GM18507 (cell line): ENCODE data around the gene FOXF1.

Experiments used
- DNase-seq: peaks from one replicate; pipeline ENCODE4 v3.0.0; 2011; ENCODE audit warnings: low read depth; ENCODE audit not compliant: insufficient read length; ENCODE audit errors: extremely low spot score
- FAIRE-seq: peaks from 2 replicates; lab custom pipeline; 2011; peaks lifted over from hg19 to GRCh38; lab: Jason Lieb, UNC

The FOXF1 gene

GRCh38 chr16:86502856-86503748 lies 7.2 kb upstream of the FOXF1 start:
- no peak for DNase-seq
- FAIRE-seq, result no peak

DNA sequence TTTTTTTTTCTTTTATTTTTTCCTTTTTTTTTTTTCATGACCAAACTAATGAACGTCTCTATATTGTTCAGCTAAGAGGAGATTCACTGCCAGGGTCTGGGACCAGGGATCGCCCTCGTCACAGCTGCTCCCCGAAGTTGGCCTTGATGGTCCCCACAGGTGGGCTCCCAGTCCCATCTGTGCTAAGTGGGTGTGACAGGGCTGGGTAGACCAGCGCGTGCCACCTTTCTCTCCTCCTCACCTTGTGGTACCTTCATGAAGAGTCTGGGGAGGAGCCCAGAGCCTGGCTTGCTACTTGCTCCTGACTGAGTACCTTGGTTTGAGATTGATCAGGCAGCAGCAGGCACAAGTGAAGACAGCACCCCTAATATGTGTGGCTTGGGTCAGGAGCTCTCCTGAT lies 6.5 kb upstream of the FOXF1 start:
- FAIRE-seq, result no peak

DNA sequence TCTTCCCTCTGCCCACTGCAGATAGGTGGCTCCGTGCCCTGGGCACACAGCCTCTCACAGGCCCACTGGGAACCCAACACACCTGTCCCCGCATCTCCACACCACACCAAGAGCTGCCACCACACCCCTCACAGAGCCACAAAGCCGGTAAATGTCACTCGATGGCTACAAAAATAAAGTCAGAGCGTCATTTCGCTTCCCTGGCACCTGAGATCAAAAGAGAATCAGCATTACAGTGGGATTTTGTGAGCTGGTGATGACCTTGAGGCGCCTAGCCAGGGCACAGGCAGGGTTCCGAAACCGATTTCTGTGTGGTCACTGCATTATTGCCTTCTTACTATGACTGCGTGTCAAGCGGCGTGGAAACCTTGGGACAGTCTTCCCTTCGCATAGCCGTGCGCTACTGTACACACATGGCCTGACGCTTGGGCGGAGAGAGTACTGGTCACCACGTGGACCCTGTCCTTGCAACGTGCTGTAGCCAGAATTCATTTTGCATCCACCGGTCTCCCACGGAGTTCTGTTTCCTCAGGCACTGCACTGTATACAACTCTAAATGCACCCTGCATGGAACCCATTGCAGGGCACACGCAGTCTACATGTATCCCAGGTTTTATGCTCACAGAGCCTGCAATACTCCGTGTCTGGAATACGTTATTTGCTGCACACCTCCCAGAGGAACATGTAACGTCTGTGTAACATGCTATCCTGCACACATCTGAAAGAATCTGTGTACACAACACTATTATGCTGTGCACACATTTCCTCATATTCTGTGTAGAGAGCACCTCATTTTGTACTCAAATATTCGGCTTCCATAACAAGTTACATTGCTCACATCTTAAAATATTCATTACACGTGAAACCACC lies 5.8 kb upstream of the FOXF1 start:
- FAIRE-seq, result no peak
- DNase-seq, result no peak

More for the DNA sequence above, 6.5 kb upstream of the FOXF1 start:
- DNase-seq, result no peak

- no peak for DNase-seq
- FAIRE-seq, result no peak
These were observed 5.0 kb upstream of the FOXF1 start for GRCh38 chr16:86505185-86505898.

- no peak for DNase-seq
- FAIRE-seq, result no peak
These were observed 4.1 kb upstream of the FOXF1 start for GRCh38 chr16:86505899-86506864.

GRCh38 chr16:86507173-86508027 lies 2.9 kb upstream of the FOXF1 start:
- DNase-seq (no peak), FAIRE-seq (no peak)

- FAIRE-seq, result no peak
- no peak for DNase-seq
These were observed 2.0 kb upstream of the FOXF1 start for GRCh38 chr16:86508028-86508946.

DNA sequence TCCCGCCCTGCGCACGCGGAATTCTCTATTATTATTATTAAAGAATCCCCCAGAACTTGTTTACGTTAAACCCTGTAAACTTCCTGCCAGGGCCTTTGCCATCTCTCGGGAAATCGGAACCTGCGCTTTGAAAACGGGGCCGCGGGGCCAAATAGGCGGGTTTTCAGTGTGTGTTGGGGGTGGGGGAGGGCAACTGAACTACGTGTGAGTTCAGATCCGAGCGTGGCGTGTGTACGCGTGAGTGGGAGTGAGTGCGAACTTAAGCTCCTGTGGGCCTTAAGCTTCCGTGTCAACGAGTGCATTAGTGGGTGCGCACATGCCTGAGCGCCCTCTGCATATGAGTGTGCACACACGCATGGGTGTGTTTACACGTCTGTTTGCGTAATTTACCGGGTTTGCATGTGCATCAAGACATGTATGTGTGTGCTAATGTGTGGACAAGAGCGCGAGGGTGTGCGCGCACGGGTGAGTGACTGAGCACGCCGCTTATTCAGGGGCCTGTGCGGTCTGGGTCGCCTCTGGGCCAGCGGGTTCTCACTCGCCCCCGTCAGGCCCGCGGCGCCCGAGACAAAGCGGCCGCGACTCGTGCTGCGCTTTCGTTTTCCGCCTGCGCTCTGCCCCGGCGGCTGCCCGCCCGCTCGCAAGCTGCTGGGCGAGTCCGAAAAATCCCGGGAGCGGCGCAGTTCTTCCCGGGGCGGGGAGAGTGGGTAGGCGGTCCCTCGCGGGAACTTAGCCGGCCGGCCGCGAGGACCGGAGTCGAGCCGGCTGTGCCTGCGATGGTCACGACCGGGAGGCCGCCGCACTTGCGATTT lies 1.2 kb upstream of the FOXF1 start:
- no peak for DNase-seq
- no peak for FAIRE-seq

- DNase-seq, result no peak
- no peak for FAIRE-seq
These were observed 415 bp upstream of the FOXF1 start for GRCh38 chr16:86509759-86510464.

DNA sequence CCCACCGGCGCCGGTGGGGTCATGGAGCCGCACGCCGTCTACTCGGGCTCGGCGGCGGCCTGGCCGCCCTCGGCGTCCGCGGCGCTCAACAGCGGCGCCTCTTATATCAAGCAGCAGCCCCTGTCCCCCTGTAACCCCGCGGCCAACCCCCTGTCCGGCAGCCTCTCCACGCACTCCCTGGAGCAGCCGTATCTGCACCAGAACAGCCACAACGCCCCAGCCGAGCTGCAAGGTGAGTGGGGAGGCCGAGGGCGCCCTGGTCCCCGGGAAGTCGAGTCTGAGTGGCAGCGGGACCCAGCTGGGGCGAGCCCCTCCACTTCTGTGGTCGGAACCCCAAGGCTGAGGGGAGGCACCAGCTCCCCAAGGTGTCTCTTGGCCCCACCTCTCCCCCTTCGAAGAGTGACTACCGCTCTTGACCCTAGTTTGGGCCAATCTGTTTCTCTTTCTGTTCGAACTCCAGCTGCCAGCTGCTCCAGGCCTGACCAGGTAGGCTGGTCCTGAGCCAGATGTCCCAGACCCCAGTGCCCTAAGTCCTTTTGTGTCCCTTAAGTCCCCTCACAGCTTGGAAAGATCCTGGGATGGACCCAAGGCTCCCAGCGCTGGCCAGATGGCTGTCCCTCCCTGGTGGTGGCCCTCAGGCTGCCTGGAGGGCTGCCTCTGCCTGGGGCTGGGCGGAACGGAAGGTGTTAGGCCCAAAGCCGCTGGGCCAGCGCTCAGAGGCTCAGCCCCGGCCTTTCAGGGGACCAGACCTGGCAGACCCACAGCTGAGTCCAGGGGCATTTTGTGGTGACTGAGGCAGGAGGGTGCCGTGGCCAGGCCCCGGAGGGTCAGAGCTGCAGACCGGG lies 1.2 kb downstream of the FOXF1 start:
- DNase-seq (no peak), FAIRE-seq (no peak)

- DNase-seq, result no peak
These were observed 2.1 kb downstream of the FOXF1 start for GRCh38 chr16:86512301-86512859.

DNA sequence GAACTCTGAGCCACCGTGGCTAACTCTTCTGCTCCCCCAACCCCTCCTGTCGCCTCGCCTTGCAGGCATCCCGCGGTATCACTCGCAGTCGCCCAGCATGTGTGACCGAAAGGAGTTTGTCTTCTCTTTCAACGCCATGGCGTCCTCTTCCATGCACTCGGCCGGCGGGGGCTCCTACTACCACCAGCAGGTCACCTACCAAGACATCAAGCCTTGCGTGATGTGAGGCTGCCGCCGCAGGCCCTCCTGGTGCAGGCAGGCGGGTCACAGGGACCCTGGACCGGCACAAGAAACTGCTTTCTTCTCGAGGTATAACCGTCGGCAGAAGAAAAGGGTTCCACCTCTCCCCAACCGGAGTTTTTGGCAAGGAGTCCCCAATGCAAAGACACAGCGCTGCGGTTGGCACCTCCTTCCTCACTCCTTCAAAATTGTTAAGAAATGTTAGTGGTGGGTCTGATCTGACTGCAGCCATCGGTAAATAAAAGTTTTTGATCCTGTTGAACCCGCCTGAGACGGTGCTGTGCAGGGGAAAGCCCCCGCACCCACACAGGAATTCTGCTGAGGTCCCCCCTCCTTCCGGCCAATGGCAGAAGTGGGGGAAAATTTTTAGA lies 2.6 kb downstream of the FOXF1 start:
- no peak for DNase-seq
- no peak for FAIRE-seq

More at GRCh38 chr16:86512301-86512859, 2.1 kb downstream of the FOXF1 start:
- no peak for FAIRE-seq

DNA sequence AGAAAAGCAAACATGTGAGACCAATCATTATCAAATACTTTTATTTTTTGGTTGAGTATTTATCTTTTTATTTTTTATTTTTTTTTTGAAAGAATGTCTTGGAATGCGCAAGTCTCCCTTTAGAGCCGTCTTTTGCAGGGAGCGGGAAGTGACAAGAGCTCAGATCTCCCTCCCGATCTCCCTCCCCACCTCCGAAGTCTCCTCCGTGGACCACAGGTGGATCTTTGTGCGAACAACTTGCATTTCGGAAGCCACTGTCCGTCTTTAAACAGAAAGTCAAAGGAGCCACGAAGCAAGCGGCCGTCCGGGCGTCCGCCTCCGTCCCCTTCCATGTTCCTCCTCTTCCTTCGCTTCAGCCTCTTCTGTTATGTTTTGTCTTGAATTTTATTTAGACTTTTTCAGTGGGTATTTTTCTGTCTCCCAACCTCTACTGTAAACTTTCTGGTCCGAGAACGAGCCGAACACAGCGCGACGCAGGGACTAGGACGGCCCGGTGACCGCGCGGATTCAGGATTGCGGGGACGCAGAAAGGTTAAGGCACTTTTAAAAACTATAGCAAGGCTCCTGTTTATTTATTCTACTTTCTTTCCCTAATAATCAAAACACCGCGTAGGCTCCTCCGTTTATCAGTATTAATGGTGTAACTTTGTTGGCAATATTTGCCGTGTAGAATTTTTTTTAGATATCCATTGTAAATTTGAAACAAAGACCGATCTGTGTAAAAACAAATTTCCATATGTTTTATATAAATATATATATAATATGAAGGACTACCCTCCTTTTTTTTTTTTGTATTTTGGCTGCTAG lies 3.3 kb downstream of the FOXF1 start:
- DNase-seq, result no peak
- no peak for FAIRE-seq
